ENCODE results near the gene AFF1.

GRCh38 chr4:87009095-87009648 is 74.4 kb downstream of the AFF1 start:
- TF ChIP-seq, protein P1, sequence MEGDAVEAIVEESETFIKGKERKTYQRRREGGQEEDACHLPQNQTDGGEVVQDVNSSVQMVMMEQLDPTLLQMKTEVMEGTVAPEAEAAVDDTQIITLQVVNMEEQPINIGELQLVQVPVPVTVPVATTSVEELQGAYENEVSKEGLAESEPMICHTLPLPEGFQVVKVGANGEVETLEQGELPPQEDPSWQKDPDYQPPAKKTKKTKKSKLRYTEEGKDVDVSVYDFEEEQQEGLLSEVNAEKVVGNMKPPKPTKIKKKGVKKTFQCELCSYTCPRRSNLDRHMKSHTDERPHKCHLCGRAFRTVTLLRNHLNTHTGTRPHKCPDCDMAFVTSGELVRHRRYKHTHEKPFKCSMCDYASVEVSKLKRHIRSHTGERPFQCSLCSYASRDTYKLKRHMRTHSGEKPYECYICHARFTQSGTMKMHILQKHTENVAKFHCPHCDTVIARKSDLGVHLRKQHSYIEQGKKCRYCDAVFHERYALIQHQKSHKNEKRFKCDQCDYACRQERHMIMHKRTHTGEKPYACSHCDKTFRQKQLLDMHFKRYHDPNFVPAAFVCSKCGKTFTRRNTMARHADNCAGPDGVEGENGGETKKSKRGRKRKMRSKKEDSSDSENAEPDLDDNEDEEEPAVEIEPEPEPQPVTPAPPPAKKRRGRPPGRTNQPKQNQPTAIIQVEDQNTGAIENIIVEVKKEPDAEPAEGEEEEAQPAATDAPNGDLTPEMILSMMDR (conservative IDR thresholded peaks at IDR 0.05) = no peak
- no peak for TF ChIP-seq EZH2 (IDR thresholded peaks at IDR 0.05; ENCODE audit: low read depth)
